ENCODE measurements around the gene NRAP. TPM values are rescaled to one million over a fixed set of nuclear protein-coding genes. Genes with fewer than 3 reads are reported as not detected.

The NRAP gene
- total and polyA plus RNA-seq, 2 of the 4 experiments (the other 2 are of a cell fraction) = not detected

- Histone ChIP-seq H3K56ac (ENCODE audit: extremely low read depth, insufficient read depth, low read length) (no peak overlapping the region), H3K4me3 (ENCODE audit: insufficient read depth, low read depth, low read length) (no peak overlapping the region), H3K18ac (ENCODE audit: low read depth, low read length) (no peak overlapping the region), H2BK15ac (ENCODE audit: low read depth, low read length) (no peak overlapping the region), H4K8ac (ENCODE audit: low read depth in 2 of 2, low read length in 2 of 2) (no peak overlapping the region), H2AFZ (replicated peaks; ENCODE audit: low read length, poor library complexity) (no peak overlapping the region), H3K27me3 (ENCODE audit: control insufficient read depth, insufficient read depth, low read length) (no peaks in the 10 kb centered on the region), H3K23ac (ENCODE audit: low read depth, low read length) (no peak overlapping the region), H2BK5ac (ENCODE audit: low read depth, low read length, poor library complexity, severe bottlenecking) (no peak overlapping the region), H3K9ac (ENCODE audit: low read depth, low read length) (no peak overlapping the region), H3K4me1 (ENCODE audit: control insufficient read depth, insufficient read depth, low read length) (no peaks in the 10 kb centered on the region), H4K5ac (ENCODE audit: low read depth, low read length) (no peak overlapping the region), H4K91ac (ENCODE audit: insufficient read depth, low read depth, low read length) (no peak overlapping the region), H2AK5ac (ENCODE audit: low read depth, low read length) (no peak overlapping the region), H2AK9ac (replicated peaks; ENCODE audit: low read depth, low read length, poor library complexity) (no peak overlapping the region), H3K4me2 (ENCODE audit: low read depth, low read length) (no peak overlapping the region), H3K9me3 (ENCODE audit: control insufficient read depth, insufficient read depth, low read length) (no peaks in the 10 kb centered on the region), H3K14ac (replicated peaks; ENCODE audit: low read depth, low read length) (no peak overlapping the region), H3K36me3 (ENCODE audit: control insufficient read depth, insufficient read depth, low read length) (no peaks in the 10 kb centered on the region), H3K27ac (ENCODE audit: insufficient read depth, low read length) (no peak overlapping the region), H2BK120ac (ENCODE audit: low read depth, low read length) (no peak overlapping the region), H3K4ac (ENCODE audit: low read depth, low read length) (no peak overlapping the region), H3K79me1 (ENCODE audit: low read depth in 1 of 2, low read length in 2 of 2) (no peaks in the 10 kb centered on the region), H4K20me1 (ENCODE audit: insufficient read depth, low read length) (no peaks in the 10 kb centered on the region), H3K9me1 (ENCODE audit: insufficient read depth, low read length) (no peaks in the 10 kb centered on the region), H2BK20ac (ENCODE audit: low read depth, low read length) (no peak overlapping the region)
- CTCF ChIA-PET = no interaction called here
- in situ Hi-C loops (cut with MboI; ENCODE audit: low sequenced_read_pairs) (no loop called here), intact Hi-C loops (cut with micrococcal nuclease) (no loop called here), dilution Hi-C loops (cut with HindIII; ENCODE audit: low sequenced_read_pairs, unreplicated experiment) (no loop called here)
- ATAC-seq (ENCODE audit: low read depth) = no peak
- POLR2A ChIA-PET (ENCODE audit: unreplicated experiment) = no interaction called here
- no CpG with 5 or more reads among the region's 6 CpGs for WGBS, 2 experiments (ENCODE audit: extremely low coverage in 2 of 2, insufficient read length in 1 of 2)
- BruUV-seq (replicated peaks) = no TSS peak
- no peak for DNase-seq
- TF ChIP-seq CTCF (conservative IDR thresholded peaks at IDR 0.05; ENCODE audit: low read depth, low read length) (no peak), RCOR1 (IDR thresholded peaks at IDR 0.05; ENCODE audit: insufficient replicate concordance, low read length) (no peak), RAD21 (IDR thresholded peaks at IDR 0.05; ENCODE audit: low read length) (no peak), SMC3 (IDR thresholded peaks at IDR 0.05; ENCODE audit: low read depth, low read length) (no peak), USF2 (IDR thresholded peaks at IDR 0.05; ENCODE audit: low read depth, low read length) (no peak), MXI1 (IDR thresholded peaks at IDR 0.05; ENCODE audit: borderline replicate concordance, low read depth, low read length) (no peak), CEBPB (IDR thresholded peaks at IDR 0.05; ENCODE audit: low read depth, low read length) (no peak), MAFK (IDR thresholded peaks at IDR 0.05; ENCODE audit: low read depth, low read length) (no peak), MAZ (IDR thresholded peaks at IDR 0.05; ENCODE audit: borderline replicate concordance, low read depth, low read length) (no peak), CHD1 (IDR thresholded peaks at IDR 0.05; ENCODE audit: low read depth, low read length) (no peak), ELK1 (IDR thresholded peaks at IDR 0.05; ENCODE audit: borderline replicate concordance, low read depth, low read length) (no peak), BHLHE40 (IDR thresholded peaks at IDR 0.05; ENCODE audit: low read depth, low read length) (no peak), POLR2A (IDR thresholded peaks at IDR 0.05; ENCODE audit: low read depth, low read length) (no peak), NFE2L2 (IDR thresholded peaks at IDR 0.05; ENCODE audit: low read depth, low read length) (no peak), FOS (IDR thresholded peaks at IDR 0.05; ENCODE audit: low read depth, low read length) (no peak)
These were observed 114.0 kb downstream of the NRAP start for GRCh38 chr10:113549856-113550255.
